ENCODE results near the gene ALKBH5.

Gene ALKBH5

GRCh38 chr17:18184143-18185031, 759 bp downstream of the ALKBH5 start (continued):
- TF ChIP-seq ZNF146 (tag by site-specific recombination; IDR thresholded peaks at IDR 0.05): no peak
- TF ChIP-seq ZFP3 (tag by site-specific recombination; IDR thresholded peaks at IDR 0.05; ENCODE audit: low read depth): no peak
- no peak for TF ChIP-seq ZNF140 (tag by site-specific recombination; IDR thresholded peaks at IDR 0.05)
- TF ChIP-seq, protein P1, sequence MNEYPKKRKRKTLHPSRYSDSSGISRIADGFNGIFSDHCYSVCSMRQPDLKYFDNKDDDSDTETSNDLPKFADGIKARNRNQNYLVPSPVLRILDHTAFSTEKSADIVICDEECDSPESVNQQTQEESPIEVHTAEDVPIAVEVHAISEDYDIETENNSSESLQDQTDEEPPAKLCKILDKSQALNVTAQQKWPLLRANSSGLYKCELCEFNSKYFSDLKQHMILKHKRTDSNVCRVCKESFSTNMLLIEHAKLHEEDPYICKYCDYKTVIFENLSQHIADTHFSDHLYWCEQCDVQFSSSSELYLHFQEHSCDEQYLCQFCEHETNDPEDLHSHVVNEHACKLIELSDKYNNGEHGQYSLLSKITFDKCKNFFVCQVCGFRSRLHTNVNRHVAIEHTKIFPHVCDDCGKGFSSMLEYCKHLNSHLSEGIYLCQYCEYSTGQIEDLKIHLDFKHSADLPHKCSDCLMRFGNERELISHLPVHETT (tag by site-specific recombination; IDR thresholded peaks at IDR 0.05): no peak
- TF ChIP-seq ZNF510 (tag by site-specific recombination; IDR thresholded peaks at IDR 0.05; ENCODE audit: insufficient replicate concordance): no peak
- TF ChIP-seq, protein P2, sequence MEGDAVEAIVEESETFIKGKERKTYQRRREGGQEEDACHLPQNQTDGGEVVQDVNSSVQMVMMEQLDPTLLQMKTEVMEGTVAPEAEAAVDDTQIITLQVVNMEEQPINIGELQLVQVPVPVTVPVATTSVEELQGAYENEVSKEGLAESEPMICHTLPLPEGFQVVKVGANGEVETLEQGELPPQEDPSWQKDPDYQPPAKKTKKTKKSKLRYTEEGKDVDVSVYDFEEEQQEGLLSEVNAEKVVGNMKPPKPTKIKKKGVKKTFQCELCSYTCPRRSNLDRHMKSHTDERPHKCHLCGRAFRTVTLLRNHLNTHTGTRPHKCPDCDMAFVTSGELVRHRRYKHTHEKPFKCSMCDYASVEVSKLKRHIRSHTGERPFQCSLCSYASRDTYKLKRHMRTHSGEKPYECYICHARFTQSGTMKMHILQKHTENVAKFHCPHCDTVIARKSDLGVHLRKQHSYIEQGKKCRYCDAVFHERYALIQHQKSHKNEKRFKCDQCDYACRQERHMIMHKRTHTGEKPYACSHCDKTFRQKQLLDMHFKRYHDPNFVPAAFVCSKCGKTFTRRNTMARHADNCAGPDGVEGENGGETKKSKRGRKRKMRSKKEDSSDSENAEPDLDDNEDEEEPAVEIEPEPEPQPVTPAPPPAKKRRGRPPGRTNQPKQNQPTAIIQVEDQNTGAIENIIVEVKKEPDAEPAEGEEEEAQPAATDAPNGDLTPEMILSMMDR (tag by site-specific recombination; IDR thresholded peaks at IDR 0.05): peak; percentile 77

GRCh38 chr17:18185391-18185790, 1.8 kb downstream of the ALKBH5 start:
- peaks cover 37% of the 10 kb centered on the region for H3K4me1 ChIP-seq (ENCODE audit: control insufficient read depth, insufficient read depth, low read length)
- peaks cover 22 to 51% of the 10 kb centered on the region in 2 experiments; a peak in 2 of 3 replicates for H3K36me3 ChIP-seq (ENCODE audit: control insufficient read depth in 2 of 2, insufficient read depth in 1 of 2, low read length in 2 of 2)
- ChIA-PET POLR2A (interaction anchor here (0.9 kb wide), 1 partner anchor 29 kb away, joined by 3 read pairs; no protein-coding TSS in a partner anchor), CTCF (interaction anchor here (0.6 to 1.9 kb wide), 6 partner anchors 11 to 45 kb away, joined by 3 to 7 read pairs (median 4); no protein-coding TSS in a partner anchor)
- no peaks in the 10 kb centered on the region for H3K9me3 ChIP-seq (ENCODE audit: control insufficient read depth, insufficient read depth, low read depth, low read length)
- peak overlapping the region; percentile 94 for H3K27ac ChIP-seq (ENCODE audit: extremely low read depth, low read depth, low read length)
- TF ChIP-seq ZNF664 (tag by site-specific recombination; IDR thresholded peaks at IDR 0.05) (no peak), TCF7L2 (IDR thresholded peaks at IDR 0.05; ENCODE audit: borderline replicate concordance, low read depth, low read length) (no peak), ZNF843 (tag by site-specific recombination; IDR thresholded peaks at IDR 0.05) (no peak), KLF10 (tag by site-specific recombination; IDR thresholded peaks at IDR 0.05) (0 out of 2 replicates have a peak, but pooled peaks have one; percentile 27), ZNF341 (tag by site-specific recombination; IDR thresholded peaks at IDR 0.05; ENCODE audit: low read depth) (peak; percentile 36; the same call in 1 of the 2 replicates), ZNF449 (tag by site-specific recombination; IDR thresholded peaks at IDR 0.05) (peak; percentile 74; the same call in 1 of the 2 replicates), ZIC2 (tag by site-specific recombination; IDR thresholded peaks at IDR 0.05) (no peak), ZNF174 (tag by site-specific recombination; IDR thresholded peaks at IDR 0.05) (no peak)
- TF ChIP-seq, protein P3, sequence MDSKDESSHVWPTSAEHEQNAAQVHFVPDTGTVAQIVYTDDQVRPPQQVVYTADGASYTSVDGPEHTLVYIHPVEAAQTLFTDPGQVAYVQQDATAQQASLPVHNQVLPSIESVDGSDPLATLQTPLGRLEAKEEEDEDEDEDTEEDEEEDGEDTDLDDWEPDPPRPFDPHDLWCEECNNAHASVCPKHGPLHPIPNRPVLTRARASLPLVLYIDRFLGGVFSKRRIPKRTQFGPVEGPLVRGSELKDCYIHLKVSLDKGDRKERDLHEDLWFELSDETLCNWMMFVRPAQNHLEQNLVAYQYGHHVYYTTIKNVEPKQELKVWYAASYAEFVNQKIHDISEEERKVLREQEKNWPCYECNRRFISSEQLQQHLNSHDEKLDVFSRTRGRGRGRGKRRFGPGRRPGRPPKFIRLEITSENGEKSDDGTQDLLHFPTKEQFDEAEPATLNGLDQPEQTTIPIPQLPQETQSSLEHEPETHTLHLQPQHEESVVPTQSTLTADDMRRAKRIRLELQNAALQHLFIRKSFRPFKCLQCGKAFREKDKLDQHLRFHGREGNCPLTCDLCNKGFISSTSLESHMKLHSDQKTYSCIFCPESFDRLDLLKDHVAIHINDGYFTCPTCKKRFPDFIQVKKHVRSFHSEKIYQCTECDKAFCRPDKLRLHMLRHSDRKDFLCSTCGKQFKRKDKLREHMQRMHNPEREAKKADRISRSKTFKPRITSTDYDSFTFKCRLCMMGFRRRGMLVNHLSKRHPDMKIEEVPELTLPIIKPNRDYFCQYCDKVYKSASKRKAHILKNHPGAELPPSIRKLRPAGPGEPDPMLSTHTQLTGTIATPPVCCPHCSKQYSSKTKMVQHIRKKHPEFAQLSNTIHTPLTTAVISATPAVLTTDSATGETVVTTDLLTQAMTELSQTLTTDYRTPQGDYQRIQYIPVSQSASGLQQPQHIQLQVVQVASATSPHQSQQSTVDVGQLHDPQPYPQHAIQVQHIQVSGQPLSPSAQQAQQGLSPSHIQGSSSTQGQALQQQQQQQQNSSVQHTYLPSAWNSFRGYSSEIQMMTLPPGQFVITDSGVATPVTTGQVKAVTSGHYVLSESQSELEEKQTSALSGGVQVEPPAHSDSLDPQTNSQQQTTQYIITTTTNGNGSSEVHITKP (tag by site-specific recombination; IDR thresholded peaks at IDR 0.05): peak; percentile 17
- TF ChIP-seq, protein P4, sequence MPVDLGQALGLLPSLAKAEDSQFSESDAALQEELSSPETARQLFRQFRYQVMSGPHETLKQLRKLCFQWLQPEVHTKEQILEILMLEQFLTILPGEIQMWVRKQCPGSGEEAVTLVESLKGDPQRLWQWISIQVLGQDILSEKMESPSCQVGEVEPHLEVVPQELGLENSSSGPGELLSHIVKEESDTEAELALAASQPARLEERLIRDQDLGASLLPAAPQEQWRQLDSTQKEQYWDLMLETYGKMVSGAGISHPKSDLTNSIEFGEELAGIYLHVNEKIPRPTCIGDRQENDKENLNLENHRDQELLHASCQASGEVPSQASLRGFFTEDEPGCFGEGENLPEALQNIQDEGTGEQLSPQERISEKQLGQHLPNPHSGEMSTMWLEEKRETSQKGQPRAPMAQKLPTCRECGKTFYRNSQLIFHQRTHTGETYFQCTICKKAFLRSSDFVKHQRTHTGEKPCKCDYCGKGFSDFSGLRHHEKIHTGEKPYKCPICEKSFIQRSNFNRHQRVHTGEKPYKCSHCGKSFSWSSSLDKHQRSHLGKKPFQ (tag by site-specific recombination; IDR thresholded peaks at IDR 0.05): no peak
- peak overlapping the region; percentile 59 for H3K4me3 ChIP-seq (ENCODE audit: low read depth, low read length)

Measured in HEK293 (cell line).